Measurements from ENCODE around the gene CD96. TPM values are rescaled to one million over a fixed set of nuclear protein-coding genes. Genes with fewer than 3 reads are reported as not detected.

CD96 gene
- total RNA-seq, 1 experiment from 2014 or later, result not detected

DNA sequence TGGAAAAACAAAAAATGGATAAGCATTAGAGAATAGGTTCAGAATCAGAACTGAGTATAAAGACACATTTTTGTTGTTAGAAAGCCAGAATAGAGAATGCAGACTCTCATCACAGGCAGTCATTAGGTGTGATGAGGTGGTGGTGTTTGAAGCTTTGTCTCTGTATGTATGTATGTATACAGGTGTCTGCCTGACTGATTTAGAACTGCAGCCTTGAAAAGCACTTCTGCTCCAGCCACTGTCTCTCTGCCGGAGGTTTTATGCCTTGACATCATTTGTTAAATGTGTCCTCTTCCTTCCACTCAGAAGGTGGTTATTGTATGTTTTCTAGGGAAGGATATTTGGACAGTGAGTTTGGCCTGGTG, 133.8 kb downstream of the CD96 start:
- no peak for DNase-seq
- no peaks in the 10 kb centered on the region for H3K36me3 ChIP-seq (replicated peaks; ENCODE audit: control insufficient read depth, insufficient read depth, low read length)
- peaks cover 16% of the 10 kb centered on the region for H3K27me3 ChIP-seq (ENCODE audit: control insufficient read depth, insufficient read depth, low read length)
- H3K4me3 ChIP-seq (ENCODE audit: insufficient read depth, low read depth, low read length), result no peak overlapping the region

DNA sequence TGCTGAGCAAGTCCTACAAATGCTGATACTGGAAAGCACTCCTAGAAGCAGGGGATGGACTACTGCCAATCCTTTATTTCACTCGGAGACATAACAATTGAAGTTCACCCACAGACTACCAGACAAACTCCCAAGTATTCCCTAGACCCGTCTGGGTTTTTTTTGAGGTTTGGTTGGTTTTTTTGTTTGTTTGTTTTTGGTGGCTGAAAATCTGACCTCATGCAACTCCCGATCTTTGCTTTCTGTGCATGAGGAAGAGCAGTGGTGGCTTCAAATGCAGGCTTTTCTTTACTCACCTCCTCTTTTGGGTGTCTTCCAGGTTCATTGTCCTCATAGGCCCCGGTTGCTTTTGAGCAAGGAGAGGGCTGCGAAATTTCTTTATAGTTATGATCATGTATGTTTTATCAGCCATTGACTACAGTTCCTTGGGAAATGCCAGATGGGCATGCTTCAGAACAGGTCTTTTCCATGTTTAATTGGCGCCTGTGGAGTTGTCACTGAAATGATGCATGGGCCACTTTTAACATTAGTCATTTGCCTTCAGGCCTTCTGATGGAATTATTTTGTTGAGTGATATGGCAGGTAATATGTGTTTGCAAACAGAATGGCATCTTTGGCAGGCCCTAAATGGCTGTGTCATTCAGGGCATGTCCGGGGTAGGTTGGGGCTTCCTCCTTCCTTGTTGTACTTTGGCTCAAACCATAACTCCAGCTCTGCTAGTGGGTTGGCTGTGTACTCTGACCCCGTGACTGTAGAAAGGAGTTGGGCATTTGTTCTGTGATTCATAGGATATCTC, 134.4 kb downstream of the CD96 start:
- H3K4me3 ChIP-seq (ENCODE audit: insufficient read depth, low read depth, low read length), result no peak overlapping the region

DNA sequence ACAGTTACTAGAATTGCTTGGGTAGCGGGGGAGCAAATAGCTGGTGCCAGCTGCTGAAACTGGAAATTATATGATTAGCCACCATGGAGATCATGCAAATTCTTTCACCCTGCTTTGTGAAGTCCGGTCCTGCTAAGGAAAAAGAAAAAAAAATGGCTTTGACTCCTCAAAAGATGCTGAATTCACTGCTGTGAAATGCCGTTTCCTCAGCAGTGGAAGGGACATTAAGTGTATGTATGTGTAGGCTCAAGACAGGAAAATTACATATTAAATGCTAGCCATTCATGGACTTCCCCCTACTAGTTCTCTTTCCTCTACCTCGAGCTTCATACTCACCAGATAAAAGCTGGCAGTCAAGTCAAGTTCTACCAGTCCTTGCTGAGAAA, 135.0 kb downstream of the CD96 start:
- Histone ChIP-seq H3K36me3 (replicated peaks; ENCODE audit: control insufficient read depth, insufficient read depth, low read length) (no peaks in the 10 kb centered on the region), H3K4me3 (ENCODE audit: insufficient read depth, low read depth, low read length) (no peak overlapping the region), H3K27me3 (ENCODE audit: control insufficient read depth, insufficient read depth, low read length) (peaks cover 16% of the 10 kb centered on the region)
- DNase-seq, result no peak

More for the DNA sequence above, 134.4 kb downstream of the CD96 start:
- Histone ChIP-seq H3K27me3 (ENCODE audit: control insufficient read depth, insufficient read depth, low read length) (peaks cover 16% of the 10 kb centered on the region), H3K36me3 (replicated peaks; ENCODE audit: control insufficient read depth, insufficient read depth, low read length) (no peaks in the 10 kb centered on the region)
- no peak for DNase-seq

DNA sequence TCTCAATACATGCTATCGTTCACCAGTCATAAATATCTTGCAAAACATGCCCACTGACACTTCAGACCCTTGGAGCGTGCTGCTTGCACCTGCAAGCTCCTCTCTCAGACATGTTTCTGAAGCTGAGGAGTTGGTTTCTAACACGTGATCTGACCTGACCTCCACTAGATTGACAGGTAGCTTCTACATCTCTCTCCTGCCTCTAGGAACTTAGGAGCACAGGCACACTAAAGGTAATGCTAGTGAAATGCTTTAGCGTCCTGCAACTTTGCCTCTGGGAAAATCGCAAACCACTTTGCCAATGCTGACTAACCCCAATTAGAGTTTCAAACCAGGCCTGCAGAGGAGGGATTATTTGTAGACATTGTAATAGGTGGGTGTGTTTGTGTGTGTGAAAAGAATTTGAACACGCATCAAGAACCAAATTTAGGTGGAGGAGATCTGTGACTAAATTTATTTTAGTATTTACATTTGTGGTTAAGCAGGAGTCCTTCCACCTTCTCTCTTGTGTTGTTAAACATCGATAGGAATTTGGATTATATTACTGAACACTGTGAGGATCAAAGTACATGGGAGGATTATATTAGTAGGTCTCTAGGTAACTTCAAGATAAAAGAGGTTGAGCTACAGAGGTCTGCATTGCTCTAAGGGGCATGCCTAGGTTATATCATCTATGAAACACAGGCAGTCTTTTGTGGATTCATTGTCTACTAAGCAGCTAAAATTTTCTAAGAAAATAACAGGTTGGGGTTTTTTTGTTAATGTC, 139.8 kb downstream of the CD96 start:
- H3K27me3 ChIP-seq (ENCODE audit: control insufficient read depth, insufficient read depth, low read length), result no peaks in the 10 kb centered on the region; the same call in 1 of the 2 replicates
- DNase-seq, result no peak

DNA sequence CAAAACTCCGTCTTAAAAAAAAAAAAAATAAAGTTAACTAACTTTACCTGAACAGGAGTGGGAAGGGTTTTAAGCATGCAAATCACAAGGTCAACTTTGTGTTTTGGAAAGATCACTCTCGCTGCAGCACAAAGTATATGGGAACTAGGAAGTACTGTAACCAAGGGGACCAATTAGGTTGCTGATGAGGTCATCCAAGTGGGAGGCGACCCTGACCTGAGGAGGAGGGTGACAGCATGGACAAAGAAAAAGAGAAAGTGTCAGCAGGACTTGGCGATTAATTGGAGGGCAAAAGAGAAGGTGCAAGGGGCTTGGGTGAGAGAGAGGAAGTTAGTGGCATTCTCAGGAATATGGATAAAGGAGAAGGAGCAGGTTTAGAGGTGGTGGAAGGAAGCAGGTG, 142.6 kb downstream of the CD96 start:
- Histone ChIP-seq H3K27me3 (ENCODE audit: control insufficient read depth, insufficient read depth, low read length) (no peaks in the 10 kb centered on the region; the same call in 1 of the 2 replicates), H3K36me3 (replicated peaks; ENCODE audit: control insufficient read depth, insufficient read depth, low read length) (no peaks in the 10 kb centered on the region), H3K4me3 (ENCODE audit: insufficient read depth, low read depth, low read length) (no peak overlapping the region)
- DNase-seq, result no peak

More for the DNA sequence above, 139.8 kb downstream of the CD96 start:
- no peak overlapping the region for H3K4me3 ChIP-seq (ENCODE audit: insufficient read depth, low read depth, low read length)
- H3K36me3 ChIP-seq (replicated peaks; ENCODE audit: control insufficient read depth, insufficient read depth, low read length), result no peaks in the 10 kb centered on the region

DNA sequence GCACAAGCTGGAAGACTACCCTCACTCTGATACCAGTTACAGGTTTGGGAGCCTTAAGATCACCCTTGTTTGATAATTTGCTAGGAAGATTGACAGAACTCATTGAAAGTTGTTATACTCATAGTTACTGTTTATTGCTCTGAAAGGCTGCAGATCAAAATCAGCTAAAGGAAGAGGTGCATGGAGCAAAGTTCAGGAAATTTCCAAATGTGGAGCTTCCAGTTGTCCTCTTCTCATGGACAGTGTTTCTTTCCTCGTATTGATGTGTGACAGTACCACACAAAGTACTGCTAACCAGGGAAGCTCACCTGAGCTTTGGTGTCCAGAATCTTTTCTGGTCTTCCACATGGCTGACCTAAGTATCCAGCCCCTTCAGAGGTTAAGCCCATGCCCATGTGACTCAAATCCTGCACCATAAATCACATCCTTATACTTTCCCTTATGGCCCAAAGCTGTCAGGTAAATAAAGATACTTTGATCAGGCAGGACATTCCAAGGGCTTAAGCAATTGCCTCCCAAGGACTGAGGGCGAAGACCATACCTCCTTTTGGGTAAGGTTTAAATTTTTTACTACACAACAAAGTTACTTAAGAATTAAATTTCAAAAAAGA, 146.3 kb downstream of the CD96 start:
- no peak for DNase-seq
- no peak overlapping the region for H3K4me3 ChIP-seq (ENCODE audit: insufficient read depth, low read depth, low read length)
- no peaks in the 10 kb centered on the region for H3K36me3 ChIP-seq (replicated peaks; ENCODE audit: control insufficient read depth, insufficient read depth, low read length)
- H3K27me3 ChIP-seq (ENCODE audit: control insufficient read depth, insufficient read depth, low read length), result no peaks in the 10 kb centered on the region; the same call in 1 of the 2 replicates

DNA sequence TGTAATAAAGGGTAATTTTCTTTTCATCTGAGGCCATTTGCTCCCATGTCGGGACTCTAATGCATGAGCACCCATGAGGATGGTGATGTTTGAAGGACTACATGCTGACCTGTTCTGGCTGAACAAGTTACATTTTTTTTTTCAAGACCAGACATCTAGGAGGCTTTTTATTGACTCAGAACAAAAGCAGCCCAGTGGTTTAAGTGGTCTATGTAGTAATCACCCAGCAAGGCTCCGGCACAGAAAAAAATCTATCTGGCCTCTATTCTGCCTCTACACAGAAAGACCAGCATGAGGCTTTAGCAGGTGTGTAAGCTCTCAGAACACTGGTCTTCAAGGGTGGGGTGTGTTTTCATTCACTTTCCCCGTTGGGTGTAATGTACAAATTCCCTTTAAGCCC, 148.2 kb downstream of the CD96 start:
- Histone ChIP-seq H3K36me3 (replicated peaks; ENCODE audit: control insufficient read depth, insufficient read depth, low read length) (no peaks in the 10 kb centered on the region), H3K4me3 (ENCODE audit: insufficient read depth, low read depth, low read length) (no peak overlapping the region), H3K27me3 (ENCODE audit: control insufficient read depth, insufficient read depth, low read length) (no peaks in the 10 kb centered on the region; the same call in 1 of the 2 replicates)
- DNase-seq, result no peak

DNA sequence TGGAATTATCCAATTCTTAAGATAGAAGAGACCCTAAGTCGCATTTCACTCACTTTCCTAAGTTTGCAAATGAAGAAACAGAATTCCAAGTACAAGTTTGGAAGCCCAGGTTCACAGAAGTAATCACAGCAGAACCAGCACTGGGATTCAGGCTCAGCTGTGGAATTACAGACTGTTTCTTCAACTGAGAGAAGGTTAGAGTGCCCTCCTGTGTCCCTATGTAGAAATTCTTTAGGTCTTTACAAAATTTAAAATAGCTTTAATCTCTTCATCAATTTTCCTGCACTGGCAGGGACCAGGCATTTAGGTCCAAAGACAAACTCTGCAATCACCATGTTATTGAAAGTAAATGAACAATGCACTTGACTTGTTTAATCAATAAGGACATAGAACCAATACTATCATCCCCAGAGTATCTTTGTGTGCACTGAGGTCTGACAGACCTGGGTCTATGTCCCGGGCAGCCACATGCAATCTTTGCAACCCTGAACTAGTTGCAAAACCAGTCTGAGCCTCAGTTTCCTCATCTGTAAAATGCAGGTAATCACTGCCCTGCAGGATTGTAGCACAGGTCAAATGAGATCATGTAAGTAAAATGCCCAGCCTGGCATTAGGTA, 149.4 kb downstream of the CD96 start:
- Histone ChIP-seq H3K27me3 (ENCODE audit: control insufficient read depth, insufficient read depth, low read length) (no peaks in the 10 kb centered on the region; the same call in 1 of the 2 replicates), H3K4me3 (ENCODE audit: insufficient read depth, low read depth, low read length) (no peak overlapping the region), H3K36me3 (replicated peaks; ENCODE audit: control insufficient read depth, insufficient read depth, low read length) (no peaks in the 10 kb centered on the region)
- DNase-seq, result peak; percentile 37

DNA sequence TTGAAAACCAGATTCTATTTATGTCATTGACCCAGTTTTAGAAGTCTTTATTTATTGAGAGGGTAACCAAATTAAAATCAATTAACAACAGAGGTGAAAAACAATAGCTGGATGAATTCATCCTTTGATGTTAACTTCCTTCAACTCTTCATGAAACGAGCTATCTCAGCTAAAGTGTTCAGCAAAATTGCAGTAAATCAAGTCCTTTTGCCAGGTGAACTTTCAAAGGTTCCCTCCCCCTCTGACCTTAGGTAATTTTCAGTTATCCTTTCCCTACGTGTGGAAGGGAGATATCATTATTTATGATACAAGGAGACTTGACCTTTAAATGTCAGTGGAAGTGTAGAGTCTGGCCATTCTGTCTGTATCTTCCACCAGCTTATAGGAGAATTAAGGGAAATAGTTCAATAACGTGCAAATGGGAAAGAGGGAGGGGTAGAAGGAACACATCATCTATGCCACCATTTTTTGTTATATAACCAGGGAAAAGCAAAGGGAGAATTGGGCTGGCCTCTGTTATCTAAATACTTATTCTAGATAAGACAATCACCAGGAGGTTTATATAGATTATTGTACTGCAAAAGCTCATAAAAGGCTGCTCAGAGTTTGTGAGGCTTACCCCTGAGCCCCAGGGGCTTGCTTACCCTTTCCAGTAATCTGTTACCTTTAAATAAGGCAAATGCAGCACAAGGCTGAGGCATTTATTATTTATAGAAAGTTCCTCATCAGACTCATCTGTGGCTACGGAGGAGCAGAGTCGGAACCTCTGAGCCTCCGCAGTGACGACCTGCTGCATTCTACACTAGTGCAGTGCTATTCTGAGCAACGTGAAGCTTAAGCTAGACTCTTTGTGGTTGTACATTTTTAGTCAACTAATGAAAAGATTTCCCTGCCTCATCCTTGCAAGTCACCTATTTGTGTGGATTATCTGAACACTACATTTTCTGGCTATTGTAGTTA, 150.9 kb downstream of the CD96 start:
- Histone ChIP-seq H3K4me3 (ENCODE audit: insufficient read depth, low read depth, low read length) (no peak overlapping the region), H3K36me3 (replicated peaks; ENCODE audit: control insufficient read depth, insufficient read depth, low read length) (no peaks in the 10 kb centered on the region), H3K27me3 (ENCODE audit: control insufficient read depth, insufficient read depth, low read length) (no peaks in the 10 kb centered on the region; the same call in 1 of the 2 replicates)
- DNase-seq, result no peak

DNA sequence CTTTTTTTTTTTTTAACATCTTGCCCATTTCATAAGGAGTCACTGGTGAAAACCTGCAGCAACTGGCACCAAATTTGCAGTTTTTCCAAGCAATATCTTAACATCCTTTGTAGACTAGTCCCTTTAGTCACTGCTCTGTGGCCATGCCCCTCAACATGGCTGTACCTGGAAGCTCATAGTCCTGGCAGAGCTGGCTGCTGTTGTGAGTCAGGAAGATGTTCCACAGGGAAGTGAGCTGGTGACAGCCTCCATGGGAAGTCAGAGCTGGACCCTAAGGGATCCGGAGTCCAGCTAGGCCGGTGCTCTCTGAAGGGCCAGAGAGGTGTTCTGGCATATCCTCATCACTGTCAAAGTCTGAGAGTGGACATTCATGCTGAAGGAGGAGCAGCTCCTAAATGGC, 152.5 kb downstream of the CD96 start:
- Histone ChIP-seq H3K4me3 (ENCODE audit: insufficient read depth, low read depth, low read length) (no peak overlapping the region), H3K27me3 (ENCODE audit: control insufficient read depth, insufficient read depth, low read length) (no peaks in the 10 kb centered on the region)
- no peak for DNase-seq

DNA sequence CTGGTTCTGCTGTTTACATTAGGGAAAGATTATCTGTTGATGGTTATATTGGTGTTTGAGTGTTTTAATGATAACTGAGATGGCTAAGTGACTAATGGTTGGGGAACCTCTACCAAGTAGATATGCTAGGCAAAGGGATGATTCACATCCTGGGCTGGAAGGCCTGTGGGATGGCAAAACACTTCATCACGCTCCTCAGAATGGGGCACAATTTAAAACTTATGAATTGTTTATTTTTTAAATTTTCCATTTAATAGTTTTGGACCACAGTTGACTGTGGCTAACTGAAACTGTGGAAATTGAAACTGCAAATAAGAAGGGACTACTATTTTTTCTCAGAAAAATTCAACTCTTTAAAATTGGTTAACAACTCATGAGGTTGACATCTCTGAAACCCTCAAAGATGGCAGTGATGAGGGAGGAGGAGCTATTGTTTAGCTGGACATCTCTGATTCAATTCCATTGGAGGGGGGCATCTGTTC, 153.7 kb downstream of the CD96 start:
- DNase-seq, result no peak
- Histone ChIP-seq H3K4me3 (ENCODE audit: insufficient read depth, low read depth, low read length) (no peak overlapping the region), H3K36me3 (replicated peaks; ENCODE audit: control insufficient read depth, insufficient read depth, low read length) (no peaks in the 10 kb centered on the region), H3K27me3 (ENCODE audit: control insufficient read depth, insufficient read depth, low read length) (no peaks in the 10 kb centered on the region)

More for the DNA sequence above, 152.5 kb downstream of the CD96 start:
- H3K36me3 ChIP-seq (replicated peaks; ENCODE audit: control insufficient read depth, insufficient read depth, low read length), result no peaks in the 10 kb centered on the region

DNA sequence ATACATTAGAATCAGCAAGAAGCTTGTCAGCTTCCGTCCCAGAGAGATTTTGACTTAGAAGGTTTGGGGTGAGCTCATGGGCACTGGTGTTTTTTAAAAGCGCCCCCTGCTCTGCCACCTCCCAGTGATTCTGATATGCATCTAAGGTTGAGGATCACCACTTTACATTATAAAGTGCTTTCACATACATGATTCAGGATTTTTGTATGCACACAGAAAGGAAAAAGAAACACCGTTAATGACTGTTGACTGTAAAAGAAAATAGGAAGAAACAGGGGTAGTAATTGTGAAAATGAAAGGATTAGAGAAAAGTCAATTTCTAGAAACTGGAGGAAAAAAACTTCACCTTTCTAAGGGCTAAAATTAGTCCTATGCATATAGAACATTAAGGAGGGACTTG, 158.1 kb downstream of the CD96 start:
- Histone ChIP-seq H3K27me3 (ENCODE audit: control insufficient read depth, insufficient read depth, low read length) (no peaks in the 10 kb centered on the region), H3K36me3 (replicated peaks; ENCODE audit: control insufficient read depth, insufficient read depth, low read length) (no peaks in the 10 kb centered on the region), H3K4me3 (ENCODE audit: insufficient read depth, low read depth, low read length) (no peak overlapping the region)
- no peak for DNase-seq

DNA sequence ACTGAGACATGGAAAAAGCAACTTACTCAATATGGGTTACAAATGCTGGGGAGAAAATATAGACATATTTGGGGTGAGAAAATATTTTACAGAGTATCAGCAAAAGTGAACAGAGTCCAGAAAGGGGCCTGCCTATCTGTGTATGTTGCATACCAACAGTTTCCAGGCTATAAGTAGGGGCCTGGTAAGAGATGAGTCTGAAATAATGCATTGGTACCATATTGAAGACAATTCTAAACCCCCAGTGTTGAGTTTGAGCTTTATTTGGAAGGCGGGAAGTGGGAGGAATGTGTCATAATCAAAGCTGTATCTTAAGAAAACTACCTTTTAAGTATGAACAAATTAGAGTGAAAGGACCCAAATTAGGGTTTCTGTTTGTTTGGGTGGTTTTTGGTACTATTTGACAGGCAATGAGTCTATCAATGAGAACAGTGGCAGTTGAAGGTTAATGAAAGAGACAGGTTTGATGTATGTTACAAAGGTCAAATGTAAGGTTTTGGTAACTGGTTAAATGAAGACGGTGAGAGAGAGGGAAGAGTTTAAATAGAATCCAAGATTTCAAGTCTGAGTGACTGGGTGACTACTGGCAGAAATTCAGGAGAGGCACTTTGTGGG, 159.4 kb downstream of the CD96 start:
- Histone ChIP-seq H3K4me3 (ENCODE audit: insufficient read depth, low read depth, low read length) (no peak overlapping the region), H3K27me3 (ENCODE audit: control insufficient read depth, insufficient read depth, low read length) (no peaks in the 10 kb centered on the region), H3K36me3 (replicated peaks; ENCODE audit: control insufficient read depth, insufficient read depth, low read length) (no peaks in the 10 kb centered on the region)
- no peak for DNase-seq

All from H7 (cell line).